GM21423 (cell line): ENCODE results near the gene VCX2.
"Not testable (repeated sequence)": the region's sequence is repeated elsewhere in the genome, so short reads cannot be mapped to it uniquely, and the experiment has no call there.

Source experiments
- ATAC-seq: cut with Tn5 transposase; IDR thresholded peaks from one replicate; pipeline ENCODE4 v1.9.1; 2021; ENCODE audit warnings: mild to moderate bottlenecking, moderate library complexity; ENCODE audit not compliant: unreplicated experiment

The VCX2 gene

GRCh38 chrX:8171169-8171568 is at the start of gene VCX2:
Gene VCX2, minus strand, starts transcription at chrX:8171267. Its CDS starts 624 bp downstream, at chrX:8170643.
- ATAC-seq = not testable (repeated sequence)

- ATAC-seq = no peak
Observed at GRCh38 chrX:8204943-8205342, 33.9 kb upstream of the VCX2 start.

- ATAC-seq = no peak
Observed at GRCh38 chrX:8204169-8204935, 33.3 kb upstream of the VCX2 start.

GRCh38 chrX:8201896-8202331 is 30.8 kb upstream of the VCX2 start:
- no peak for ATAC-seq

- no peak for ATAC-seq
Observed at GRCh38 chrX:8196776-8197175, 25.7 kb upstream of the VCX2 start.

- ATAC-seq = no peak
Observed at GRCh38 chrX:8194216-8194615, 23.1 kb upstream of the VCX2 start.

- no peak for ATAC-seq
Observed at GRCh38 chrX:8192276-8192675, 21.2 kb upstream of the VCX2 start.

GRCh38 chrX:8191022-8191421 is 20.0 kb upstream of the VCX2 start:
- no peak for ATAC-seq

GRCh38 chrX:8190341-8190830 is 19.3 kb upstream of the VCX2 start:
- no peak for ATAC-seq

- ATAC-seq = no peak
Observed at GRCh38 chrX:8189096-8189830, 18.2 kb upstream of the VCX2 start.

GRCh38 chrX:8183346-8183745 is 12.3 kb upstream of the VCX2 start:
- ATAC-seq = no peak

- no peak for ATAC-seq
Observed at GRCh38 chrX:8179656-8180055, 8.6 kb upstream of the VCX2 start.

GRCh38 chrX:8154011-8154410 is 17.1 kb downstream of the VCX2 start:
- ATAC-seq = not testable (repeated sequence)

- ATAC-seq = no peak
Observed at GRCh38 chrX:8147226-8147625, 23.8 kb downstream of the VCX2 start.

- no peak for ATAC-seq
Observed at GRCh38 chrX:8144925-8145324, 26.1 kb downstream of the VCX2 start.

- ATAC-seq = no peak
Observed at GRCh38 chrX:8141896-8142295, 29.2 kb downstream of the VCX2 start.

- no peak for ATAC-seq
Observed at GRCh38 chrX:8140986-8141744, 29.9 kb downstream of the VCX2 start.

- ATAC-seq = no peak
Observed at GRCh38 chrX:8139716-8140115, 31.4 kb downstream of the VCX2 start.

GRCh38 chrX:8138252-8138651 is 32.8 kb downstream of the VCX2 start:
- no peak for ATAC-seq

- no peak for ATAC-seq
Observed at GRCh38 chrX:8126648-8127047, 44.4 kb downstream of the VCX2 start.

GRCh38 chrX:8126092-8126491 is 45.0 kb downstream of the VCX2 start:
- no peak for ATAC-seq
